ENCODE measurements around the gene ANAPC4. TPM values are rescaled to one million over a fixed set of nuclear protein-coding genes. Genes with fewer than 3 reads are reported as not detected.

The ANAPC4 gene
- total and polyA plus RNA-seq, 2 experiments from 2014 or later = 19.7 to 22.0 TPM

GRCh38 chr4:25457053-25457715 is 80.1 kb downstream of the ANAPC4 start:
- no peaks in the 10 kb centered on the region for H3K9me3 ChIP-seq (ENCODE audit: low read depth)
- no peaks in the 10 kb centered on the region for H4K20me1 ChIP-seq (ENCODE audit: insufficient read depth)
- peak overlapping the region; percentile 38 for H3K4me3 ChIP-seq
- H3K27me3 ChIP-seq (replicated peaks; ENCODE audit: insufficient read depth) = no peaks in the 10 kb centered on the region
- peak overlapping the region; percentile 58 for H3K27ac ChIP-seq
- no peaks in the 10 kb centered on the region for H3K79me2 ChIP-seq (ENCODE audit: insufficient read depth)
- 4 to 12% methylated on average over 3 of the region's 3 CpGs for WGBS, 2 experiments (ENCODE audit: low coverage in 1 of 2, low lambda C conversion rate in 2 of 2, missing lambda C conversion rate in 2 of 2)
- peak overlapping the region; percentile 84 for H2AFZ ChIP-seq
- peak; percentile 53 for DNase-seq
- TF ChIP-seq EZH2phosphoT487 (IDR thresholded peaks at IDR 0.05; ENCODE audit: insufficient read depth, low read depth) = no peak
- no peak for TF ChIP-seq EZH2 (IDR thresholded peaks at IDR 0.05; ENCODE audit: insufficient read depth, poor library complexity, severe bottlenecking)
- no peaks in the 10 kb centered on the region for H3K9me2 ChIP-seq (ENCODE audit: insufficient read depth)
- peak overlapping the region; percentile 67 for H3K4me2 ChIP-seq (ENCODE audit: unreplicated experiment)
- H3K36me3 ChIP-seq (ENCODE audit: low read depth) = no peaks in the 10 kb centered on the region
- peaks cover 15% of the 10 kb centered on the region for H3K4me1 ChIP-seq (ENCODE audit: insufficient read depth)
- peaks cover 9% of the 10 kb centered on the region for H3F3A ChIP-seq (ENCODE audit: insufficient read depth)
- peak overlapping the region; percentile 10 for H3K9ac ChIP-seq
- in situ Hi-C loops (cut with MboI) = no loop called here

DNA sequence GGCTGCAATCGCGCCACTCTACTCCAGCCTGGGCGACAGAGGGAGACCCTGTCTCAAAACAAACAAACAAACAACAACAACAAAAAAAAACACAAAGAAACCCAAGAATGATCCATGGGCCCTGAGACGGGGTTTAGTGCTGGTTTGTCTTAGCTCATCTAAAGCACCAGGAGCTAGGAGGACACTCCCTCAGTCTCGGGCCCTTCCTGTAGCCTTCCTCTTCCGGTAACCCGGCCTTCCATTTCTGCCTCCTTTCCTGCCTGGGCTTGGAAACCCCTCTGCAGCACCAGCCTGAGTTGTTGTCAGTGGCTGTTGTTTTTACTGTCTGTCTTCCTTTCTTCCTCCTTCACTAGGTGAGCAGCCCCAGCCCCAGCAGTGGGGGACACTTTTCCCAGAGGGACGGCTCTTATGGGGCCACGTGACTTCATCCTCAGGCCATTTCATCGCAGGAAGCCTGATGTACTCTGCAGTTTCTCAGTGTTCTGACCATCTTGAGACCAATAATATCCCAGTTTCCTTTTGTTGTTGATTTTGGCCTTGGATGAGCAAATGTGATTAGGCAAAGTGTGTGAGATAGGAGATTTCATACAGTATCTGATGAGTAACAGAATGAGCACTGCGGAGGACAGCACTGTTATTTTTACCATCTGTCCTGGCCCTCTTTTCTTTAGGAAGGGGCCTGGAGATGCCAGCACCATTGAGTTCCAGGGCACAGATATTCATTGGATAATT is 90.1 kb downstream of the ANAPC4 start:
- in situ Hi-C loops (cut with MboI) = no loop called here
- no peaks in the 10 kb centered on the region for H3K9me3 ChIP-seq (ENCODE audit: low read depth)
- no peak overlapping the region for H3K4me2 ChIP-seq (ENCODE audit: unreplicated experiment)
- no peaks in the 10 kb centered on the region; the same call in 1 of the 2 replicates for H3K27me3 ChIP-seq (replicated peaks; ENCODE audit: insufficient read depth)
- H3K27ac ChIP-seq = no peak overlapping the region
- no peaks in the 10 kb centered on the region for H3K9me2 ChIP-seq (ENCODE audit: insufficient read depth)
- H2AFZ ChIP-seq = no peak overlapping the region
- no peaks in the 10 kb centered on the region for H3K4me1 ChIP-seq (ENCODE audit: insufficient read depth)
- H3K9ac ChIP-seq = no peak overlapping the region
- H4K20me1 ChIP-seq (ENCODE audit: insufficient read depth) = no peaks in the 10 kb centered on the region
- no peaks in the 10 kb centered on the region for H3F3A ChIP-seq (ENCODE audit: insufficient read depth)
- H3K4me3 ChIP-seq = no peak overlapping the region
- no peaks in the 10 kb centered on the region for H3K79me2 ChIP-seq (ENCODE audit: insufficient read depth)
- H3K36me3 ChIP-seq (ENCODE audit: low read depth) = no peaks in the 10 kb centered on the region
- TF ChIP-seq EZH2 (IDR thresholded peaks at IDR 0.05; ENCODE audit: insufficient read depth, poor library complexity, severe bottlenecking) (no peak), EZH2phosphoT487 (IDR thresholded peaks at IDR 0.05; ENCODE audit: insufficient read depth, low read depth) (no peak)
- 67 to 75% methylated on average over 10 to 11 of the region's 11 CpGs for WGBS, 2 experiments (ENCODE audit: low coverage in 1 of 2, low lambda C conversion rate in 2 of 2, missing lambda C conversion rate in 2 of 2)
- DNase-seq = no peak

- no peaks in the 10 kb centered on the region; the same call in 1 of the 2 replicates for H3K27me3 ChIP-seq (replicated peaks; ENCODE audit: insufficient read depth)
- no peaks in the 10 kb centered on the region for H3K9me2 ChIP-seq (ENCODE audit: insufficient read depth)
- no peaks in the 10 kb centered on the region for H3F3A ChIP-seq (ENCODE audit: insufficient read depth)
- in situ Hi-C loops (cut with MboI) = no loop called here
- H3K9me3 ChIP-seq (ENCODE audit: low read depth) = no peaks in the 10 kb centered on the region
- H3K4me2 ChIP-seq (ENCODE audit: unreplicated experiment) = no peak overlapping the region
- H4K20me1 ChIP-seq (ENCODE audit: insufficient read depth) = no peaks in the 10 kb centered on the region
- H3K27ac ChIP-seq = no peak overlapping the region
- TF ChIP-seq EZH2 (IDR thresholded peaks at IDR 0.05; ENCODE audit: insufficient read depth, poor library complexity, severe bottlenecking) (no peak), EZH2phosphoT487 (IDR thresholded peaks at IDR 0.05; ENCODE audit: insufficient read depth, low read depth) (no peak)
- WGBS, 2 experiments (ENCODE audit: low coverage in 1 of 2, low lambda C conversion rate in 2 of 2, missing lambda C conversion rate in 2 of 2) = 76 to 83% methylated on average over 5 of the region's 5 CpGs
- H3K4me1 ChIP-seq (ENCODE audit: insufficient read depth) = no peaks in the 10 kb centered on the region
- no peak overlapping the region for H3K4me3 ChIP-seq
- no peak overlapping the region for H3K9ac ChIP-seq
- DNase-seq = no peak
- no peak overlapping the region for H2AFZ ChIP-seq
- H3K79me2 ChIP-seq (ENCODE audit: insufficient read depth) = no peaks in the 10 kb centered on the region
- H3K36me3 ChIP-seq (ENCODE audit: low read depth) = no peaks in the 10 kb centered on the region
Measured at GRCh38 chr4:25467843-25468242, 90.8 kb downstream of the ANAPC4 start.

Other genes with a start within 250 kb of the ANAPC4 start
- gene SEPSECS, start 216.8 kb upstream of the ANAPC4 start, total RNA-seq (2014; rRNA removed; shearing (Covaris generic)) = 4.9 and 7.6 TPM in 2 replicates
- gene SEPSECS, start 216.8 kb upstream of the ANAPC4 start, polyA plus RNA-seq (2016; fragmentation: Nextera tagmentation; extraction: Ambion mirVana) = 4.3 and 4.9 TPM in 2 replicates
- gene PI4K2B, start 143.2 kb upstream of the ANAPC4 start, total RNA-seq (2014; rRNA removed; shearing (Covaris generic)) = 28.0 and 29.2 TPM in 2 replicates
- 13.6 TPM in 2 replicates for gene PI4K2B, start 143.2 kb upstream of the ANAPC4 start, polyA plus RNA-seq (2016; fragmentation: Nextera tagmentation; extraction: Ambion mirVana)
- gene ZCCHC4, start 64.5 kb upstream of the ANAPC4 start, total RNA-seq (2014; rRNA removed; shearing (Covaris generic)) = 13.2 and 13.3 TPM in 2 replicates
- gene ZCCHC4, start 64.5 kb upstream of the ANAPC4 start, polyA plus RNA-seq (2016; fragmentation: Nextera tagmentation; extraction: Ambion mirVana) = 8.8 and 9.5 TPM in 2 replicates